Measurements from ENCODE around the gene CIITA. TPM values are rescaled to one million over a fixed set of nuclear protein-coding genes. Genes with fewer than 3 reads are reported as not detected.

The CIITA gene
- total and polyA plus RNA-seq, 9 of the 15 experiments (the other 6 are each of a cell fraction or from before 2014, with no cell fraction given): 0.01 to 0.20 (median 0.11) TPM; not detected in 4

DNA sequence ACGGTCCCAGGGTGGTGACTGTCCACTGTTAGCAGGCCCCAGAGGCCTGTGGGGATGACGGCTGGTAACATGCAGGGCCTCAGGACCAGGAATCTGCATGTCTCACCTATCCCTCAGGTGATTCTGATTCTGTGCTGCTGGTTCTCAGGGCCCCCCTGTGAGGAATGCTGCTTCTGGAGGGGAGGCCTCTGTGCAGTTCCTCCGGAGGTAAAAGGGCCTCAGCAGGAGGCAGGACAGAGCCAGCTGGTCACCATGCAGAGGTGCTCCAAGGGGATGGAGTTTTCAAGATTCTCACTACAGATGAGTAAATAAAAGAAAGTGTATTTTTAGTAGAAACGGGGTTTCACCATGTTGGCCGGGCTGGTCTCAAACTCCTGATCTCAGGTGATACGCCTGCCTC, 101.1 kb downstream of the CIITA start (continued):
- TF ChIP-seq, protein P1, sequence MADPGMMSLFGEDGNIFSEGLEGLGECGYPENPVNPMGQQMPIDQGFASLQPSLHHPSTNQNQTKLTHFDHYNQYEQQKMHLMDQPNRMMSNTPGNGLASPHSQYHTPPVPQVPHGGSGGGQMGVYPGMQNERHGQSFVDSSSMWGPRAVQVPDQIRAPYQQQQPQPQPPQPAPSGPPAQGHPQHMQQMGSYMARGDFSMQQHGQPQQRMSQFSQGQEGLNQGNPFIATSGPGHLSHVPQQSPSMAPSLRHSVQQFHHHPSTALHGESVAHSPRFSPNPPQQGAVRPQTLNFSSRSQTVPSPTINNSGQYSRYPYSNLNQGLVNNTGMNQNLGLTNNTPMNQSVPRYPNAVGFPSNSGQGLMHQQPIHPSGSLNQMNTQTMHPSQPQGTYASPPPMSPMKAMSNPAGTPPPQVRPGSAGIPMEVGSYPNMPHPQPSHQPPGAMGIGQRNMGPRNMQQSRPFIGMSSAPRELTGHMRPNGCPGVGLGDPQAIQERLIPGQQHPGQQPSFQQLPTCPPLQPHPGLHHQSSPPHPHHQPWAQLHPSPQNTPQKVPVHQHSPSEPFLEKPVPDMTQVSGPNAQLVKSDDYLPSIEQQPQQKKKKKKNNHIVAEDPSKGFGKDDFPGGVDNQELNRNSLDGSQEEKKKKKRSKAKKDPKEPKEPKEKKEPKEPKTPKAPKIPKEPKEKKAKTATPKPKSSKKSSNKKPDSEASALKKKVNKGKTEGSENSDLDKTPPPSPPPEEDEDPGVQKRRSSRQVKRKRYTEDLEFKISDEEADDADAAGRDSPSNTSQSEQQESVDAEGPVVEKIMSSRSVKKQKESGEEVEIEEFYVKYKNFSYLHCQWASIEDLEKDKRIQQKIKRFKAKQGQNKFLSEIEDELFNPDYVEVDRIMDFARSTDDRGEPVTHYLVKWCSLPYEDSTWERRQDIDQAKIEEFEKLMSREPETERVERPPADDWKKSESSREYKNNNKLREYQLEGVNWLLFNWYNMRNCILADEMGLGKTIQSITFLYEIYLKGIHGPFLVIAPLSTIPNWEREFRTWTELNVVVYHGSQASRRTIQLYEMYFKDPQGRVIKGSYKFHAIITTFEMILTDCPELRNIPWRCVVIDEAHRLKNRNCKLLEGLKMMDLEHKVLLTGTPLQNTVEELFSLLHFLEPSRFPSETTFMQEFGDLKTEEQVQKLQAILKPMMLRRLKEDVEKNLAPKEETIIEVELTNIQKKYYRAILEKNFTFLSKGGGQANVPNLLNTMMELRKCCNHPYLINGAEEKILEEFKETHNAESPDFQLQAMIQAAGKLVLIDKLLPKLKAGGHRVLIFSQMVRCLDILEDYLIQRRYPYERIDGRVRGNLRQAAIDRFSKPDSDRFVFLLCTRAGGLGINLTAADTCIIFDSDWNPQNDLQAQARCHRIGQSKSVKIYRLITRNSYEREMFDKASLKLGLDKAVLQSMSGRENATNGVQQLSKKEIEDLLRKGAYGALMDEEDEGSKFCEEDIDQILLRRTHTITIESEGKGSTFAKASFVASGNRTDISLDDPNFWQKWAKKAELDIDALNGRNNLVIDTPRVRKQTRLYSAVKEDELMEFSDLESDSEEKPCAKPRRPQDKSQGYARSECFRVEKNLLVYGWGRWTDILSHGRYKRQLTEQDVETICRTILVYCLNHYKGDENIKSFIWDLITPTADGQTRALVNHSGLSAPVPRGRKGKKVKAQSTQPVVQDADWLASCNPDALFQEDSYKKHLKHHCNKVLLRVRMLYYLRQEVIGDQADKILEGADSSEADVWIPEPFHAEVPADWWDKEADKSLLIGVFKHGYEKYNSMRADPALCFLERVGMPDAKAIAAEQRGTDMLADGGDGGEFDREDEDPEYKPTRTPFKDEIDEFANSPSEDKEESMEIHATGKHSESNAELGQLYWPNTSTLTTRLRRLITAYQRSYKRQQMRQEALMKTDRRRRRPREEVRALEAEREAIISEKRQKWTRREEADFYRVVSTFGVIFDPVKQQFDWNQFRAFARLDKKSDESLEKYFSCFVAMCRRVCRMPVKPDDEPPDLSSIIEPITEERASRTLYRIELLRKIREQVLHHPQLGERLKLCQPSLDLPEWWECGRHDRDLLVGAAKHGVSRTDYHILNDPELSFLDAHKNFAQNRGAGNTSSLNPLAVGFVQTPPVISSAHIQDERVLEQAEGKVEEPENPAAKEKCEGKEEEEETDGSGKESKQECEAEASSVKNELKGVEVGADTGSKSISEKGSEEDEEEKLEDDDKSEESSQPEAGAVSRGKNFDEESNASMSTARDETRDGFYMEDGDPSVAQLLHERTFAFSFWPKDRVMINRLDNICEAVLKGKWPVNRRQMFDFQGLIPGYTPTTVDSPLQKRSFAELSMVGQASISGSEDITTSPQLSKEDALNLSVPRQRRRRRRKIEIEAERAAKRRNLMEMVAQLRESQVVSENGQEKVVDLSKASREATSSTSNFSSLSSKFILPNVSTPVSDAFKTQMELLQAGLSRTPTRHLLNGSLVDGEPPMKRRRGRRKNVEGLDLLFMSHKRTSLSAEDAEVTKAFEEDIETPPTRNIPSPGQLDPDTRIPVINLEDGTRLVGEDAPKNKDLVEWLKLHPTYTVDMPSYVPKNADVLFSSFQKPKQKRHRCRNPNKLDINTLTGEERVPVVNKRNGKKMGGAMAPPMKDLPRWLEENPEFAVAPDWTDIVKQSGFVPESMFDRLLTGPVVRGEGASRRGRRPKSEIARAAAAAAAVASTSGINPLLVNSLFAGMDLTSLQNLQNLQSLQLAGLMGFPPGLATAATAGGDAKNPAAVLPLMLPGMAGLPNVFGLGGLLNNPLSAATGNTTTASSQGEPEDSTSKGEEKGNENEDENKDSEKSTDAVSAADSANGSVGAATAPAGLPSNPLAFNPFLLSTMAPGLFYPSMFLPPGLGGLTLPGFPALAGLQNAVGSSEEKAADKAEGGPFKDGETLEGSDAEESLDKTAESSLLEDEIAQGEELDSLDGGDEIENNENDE (IDR thresholded peaks at IDR 0.05; ENCODE audit: low read depth, low read length): no peak
- no peak for TF ChIP-seq TSC22D4 (tag; IDR thresholded peaks at IDR 0.05)
- TF ChIP-seq ZNF23 (CRISPR knock-in tag; IDR thresholded peaks at IDR 0.05): no peak
